Measurements from ENCODE around the gene GRAP.
"Not testable (repeated sequence)": the region's sequence is repeated elsewhere in the genome, so short reads cannot be mapped to it uniquely, and the experiment has no call there.

DNA sequence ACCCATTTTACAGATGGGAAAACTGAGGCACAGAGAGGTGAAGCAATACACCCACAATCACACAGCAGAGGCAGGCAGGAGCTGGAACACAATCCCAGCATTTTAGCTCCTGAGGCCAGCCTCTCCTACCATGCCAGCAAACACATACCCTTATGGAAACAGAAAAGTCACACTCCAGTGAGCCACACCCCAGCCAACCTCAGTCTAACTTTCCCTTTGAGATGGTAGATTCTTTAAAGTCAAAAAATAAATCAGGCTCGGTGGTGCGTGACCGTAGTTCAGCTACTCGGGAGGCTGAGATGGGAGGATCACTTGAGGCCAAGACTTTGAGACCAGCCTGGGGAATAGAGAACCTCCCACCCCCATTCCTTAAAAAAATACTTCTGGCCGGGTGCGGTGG lies 10.6 kb downstream of the GRAP start:
- TF ChIP-seq POLR2A, CTCF, POLR2AphosphoS5, EP300 (IDR thresholded peaks at IDR 0.05): not testable (repeated sequence)
